ENCODE measurements around the gene PRICKLE2.

- TF ChIP-seq POLR2A (IDR thresholded peaks at IDR 0.05; ENCODE audit: low read depth, low read length) (no peak), TAF1 (IDR thresholded peaks at IDR 0.05; ENCODE audit: low read depth, low read length) (no peak), POLR2AphosphoS5 (IDR thresholded peaks at IDR 0.05; ENCODE audit: low read depth, low read length) (no peak)
These were observed 57.9 kb downstream of the PRICKLE2 start for GRCh38 chr3:64167351-64167750.

Data from GM12891 (cell line).